GM21786 (cell line): Measurements from ENCODE around the gene TPM4.
"Not testable (repeated sequence)": the region's sequence is repeated elsewhere in the genome, so short reads cannot be mapped to it uniquely, and the experiment has no call there.

Experiments used
- ATAC-seq: cut with Tn5 transposase; IDR thresholded peaks from one replicate; pipeline ENCODE4 v1.9.1; 2021; ENCODE audit not compliant: unreplicated experiment

The TPM4 gene

GRCh38 chr19:16094360-16095070, 18.2 kb downstream of the TPM4 start:
- ATAC-seq, result no peak

- ATAC-seq, result no peak
Measured at GRCh38 chr19:16095071-16095571, 18.8 kb downstream of the TPM4 start.

GRCh38 chr19:16096280-16096855, 20.1 kb downstream of the TPM4 start:
- ATAC-seq, result no peak

GRCh38 chr19:16098416-16098768, 22.1 kb downstream of the TPM4 start:
- ATAC-seq, result no peak

- ATAC-seq, result no peak
Measured at GRCh38 chr19:16098821-16099220, 22.5 kb downstream of the TPM4 start.

- ATAC-seq, result not testable (repeated sequence)
Measured at GRCh38 chr19:16099314-16099965, 23.1 kb downstream of the TPM4 start.

- ATAC-seq, result no peak
Measured at GRCh38 chr19:16100524-16100923, 24.2 kb downstream of the TPM4 start.

- no peak for ATAC-seq
Measured at GRCh38 chr19:16104722-16105121, 28.4 kb downstream of the TPM4 start.

- no peak for ATAC-seq
Measured at GRCh38 chr19:16106121-16106520, 29.8 kb downstream of the TPM4 start.

GRCh38 chr19:16111160-16111908, 35.0 kb downstream of the TPM4 start, which contains the start of gene RAB8A:
Gene RAB8A, plus strand, starts transcription at chr19:16111889. Its CDS starts 13 bp downstream, at chr19:16111902.
- peak; percentile 83 for ATAC-seq

GRCh38 chr19:16111909-16112752, 35.8 kb downstream of the TPM4 start:
- ATAC-seq, result no peak

GRCh38 chr19:16112778-16113177, 36.5 kb downstream of the TPM4 start:
- no peak for ATAC-seq

- ATAC-seq, result no peak
Measured at GRCh38 chr19:16113727-16114126, 37.4 kb downstream of the TPM4 start.

- ATAC-seq, result no peak
Measured at GRCh38 chr19:16115301-16116039, 39.2 kb downstream of the TPM4 start.

GRCh38 chr19:16116067-16116466, 39.8 kb downstream of the TPM4 start:
- no peak for ATAC-seq

GRCh38 chr19:16117594-16118033, 41.3 kb downstream of the TPM4 start:
- ATAC-seq, result no peak

GRCh38 chr19:16118489-16119033, 42.3 kb downstream of the TPM4 start:
- peak; percentile 83 for ATAC-seq

- peak; percentile 3 for ATAC-seq
Measured at GRCh38 chr19:16119075-16119857, 43.0 kb downstream of the TPM4 start.

GRCh38 chr19:16121141-16121540, 44.8 kb downstream of the TPM4 start:
- no peak for ATAC-seq
